ENCODE measurements around the gene PHF21A.

- TF ChIP-seq CTCF (IDR thresholded peaks at IDR 0.05; ENCODE audit: low read depth, low read length) (no peak), EZH2phosphoT487 (IDR thresholded peaks at IDR 0.05; ENCODE audit: low read depth) (no peak)
Measured at GRCh38 chr11:45983471-45983845, 137.8 kb downstream of the PHF21A start.

Measured in OCI-LY3 (cell line).